Colonic mucosa (tissue), 4 donors: ENCODE measurements around the gene KRTAP10-7. TPM values are rescaled to one million over a fixed set of nuclear protein-coding genes. Genes with fewer than 3 reads are reported as not detected.

ENCODE experiments used
- DNase-seq: peaks from one replicate; pipeline ENCODE4 v3.0.0-alpha.2; 2020
- H3K27ac ChIP-seq: fragments of 200-600 bp; one replicate; pipeline ENCODE4 v1.8.0; 2021
- H3K27me3 ChIP-seq: fragments of 200-600 bp; one replicate; pipeline ENCODE4 v1.8.0; 2021
- H3K36me3 ChIP-seq: fragments of 200-600 bp; one replicate; pipeline ENCODE4 v1.8.0; 2021
- H3K4me1 ChIP-seq: fragments of 200-600 bp; one replicate; pipeline ENCODE4 v1.8.0; 2021; ENCODE audit warnings: mild to moderate bottlenecking
- H3K4me3 ChIP-seq: fragments of 200-600 bp; one replicate; pipeline ENCODE4 v1.8.0; 2021
- H3K9ac ChIP-seq, 2 donors: one replicate each; pipeline ENCODE4 v1.7.0; 2013; ENCODE audit warnings: control low read depth in 2 of 2, low read depth in 2 of 2, low read length in 2 of 2
- H3K9me3 ChIP-seq: fragments of 200-600 bp; one replicate; pipeline ENCODE4 v1.8.0; 2021
- CTCF ChIP-seq: fragments of 200-600 bp; IDR thresholded peaks from one replicate; pipeline ENCODE4 v1.8.0; 2022; ENCODE audit warnings: antibody characterized with exemption, mild to moderate bottlenecking
- intact Hi-C: fragments of 100-400 bp; cut with DNase I; formaldehyde crosslinking; loops from one replicate; pipeline ENCODE4 v1.14.1; 2022
- total RNA-seq, 2 donors: library from RNA; stranded (reverse); fragmentation: NEBNext Ultra II Directional in 1 of 2; extraction: Animal tissue kit (Norgen Biotek cat#: 25700) in 1 of 2; gene quantifications; one replicate each; pipeline ENCODE4 v1.2.1, GENCODE V29; 2021
- donor health status: healthy.
- donor health status: DM: no; HTN: no; CAD: no.
- donor health status: DM: no; HTN: no; CAD: no.

Gene KRTAP10-7
- total RNA-seq, 2 donors from 2014 or later = not detected

- intact Hi-C loops = no loop called here
- H3K27me3 ChIP-seq = no peaks in the 10 kb centered on the region
- no peaks in the 10 kb centered on the region for H3K36me3 ChIP-seq
- no peak for TF ChIP-seq CTCF
- no peak within 1 kb of the TSS for H3K27ac ChIP-seq
- no peaks in the 10 kb centered on the region for H3K4me1 ChIP-seq
- H3K9ac ChIP-seq = no peak within 1 kb of the TSS
- DNase-seq = no peak
- H3K4me3 ChIP-seq = no peak within 1 kb of the TSS
- H3K9me3 ChIP-seq = no peaks in the 10 kb centered on the region
Measured at GRCh38 chr21:44612029-44612486, 11.7 kb downstream of the KRTAP10-7 start, which contains the start of gene KRTAP10-8. Gene KRTAP10-8, plus strand, starts transcription at chr21:44612079. Its CDS starts 22 bp downstream, at chr21:44612101.

GRCh38 chr21:44612669-44613229, 12.4 kb downstream of the KRTAP10-7 start:
- Histone ChIP-seq H3K9me3 (no peaks in the 10 kb centered on the region), H3K9ac (no peak overlapping the region), H3K27ac (no peak overlapping the region), H3K36me3 (no peaks in the 10 kb centered on the region), H3K4me1 (no peaks in the 10 kb centered on the region), H3K4me3 (no peak overlapping the region), H3K27me3 (no peaks in the 10 kb centered on the region)
- intact Hi-C loops = no loop called here
- DNase-seq = no peak
- no peak for TF ChIP-seq CTCF

GRCh38 chr21:44613386-44614155, 13.2 kb downstream of the KRTAP10-7 start:
- no peaks in the 10 kb centered on the region for H3K36me3 ChIP-seq
- H3K27ac ChIP-seq = no peak overlapping the region
- H3K27me3 ChIP-seq = no peaks in the 10 kb centered on the region
- no peak for TF ChIP-seq CTCF
- no peak overlapping the region for H3K4me3 ChIP-seq
- intact Hi-C loops = no loop called here
- H3K9me3 ChIP-seq = no peaks in the 10 kb centered on the region
- no peak overlapping the region for H3K9ac ChIP-seq
- DNase-seq = no peak
- no peaks in the 10 kb centered on the region for H3K4me1 ChIP-seq

- Histone ChIP-seq H3K9ac (no peak overlapping the region), H3K27ac (no peak overlapping the region), H3K9me3 (no peaks in the 10 kb centered on the region), H3K36me3 (no peaks in the 10 kb centered on the region), H3K4me3 (no peak overlapping the region), H3K27me3 (no peaks in the 10 kb centered on the region), H3K4me1 (no peaks in the 10 kb centered on the region)
- intact Hi-C loops = no loop called here
- no peak for DNase-seq
- TF ChIP-seq CTCF = no peak
Measured at GRCh38 chr21:44614161-44614631, 13.8 kb downstream of the KRTAP10-7 start.

- H3K9ac ChIP-seq = no peak overlapping the region
- H3K9me3 ChIP-seq = no peaks in the 10 kb centered on the region
- no peak overlapping the region for H3K27ac ChIP-seq
- H3K4me1 ChIP-seq = no peaks in the 10 kb centered on the region
- no peaks in the 10 kb centered on the region for H3K36me3 ChIP-seq
- no peaks in the 10 kb centered on the region for H3K27me3 ChIP-seq
- H3K4me3 ChIP-seq = no peak overlapping the region
- intact Hi-C loops = no loop called here
- TF ChIP-seq CTCF = no peak
- no peak for DNase-seq
Measured at GRCh38 chr21:44614961-44615391, 14.6 kb downstream of the KRTAP10-7 start.
